Measurements from ENCODE around the gene PAPOLB.
A peak's percentile ranks its signal among the peaks of the same experiment; 100 is the strongest.

The PAPOLB gene

DNA sequence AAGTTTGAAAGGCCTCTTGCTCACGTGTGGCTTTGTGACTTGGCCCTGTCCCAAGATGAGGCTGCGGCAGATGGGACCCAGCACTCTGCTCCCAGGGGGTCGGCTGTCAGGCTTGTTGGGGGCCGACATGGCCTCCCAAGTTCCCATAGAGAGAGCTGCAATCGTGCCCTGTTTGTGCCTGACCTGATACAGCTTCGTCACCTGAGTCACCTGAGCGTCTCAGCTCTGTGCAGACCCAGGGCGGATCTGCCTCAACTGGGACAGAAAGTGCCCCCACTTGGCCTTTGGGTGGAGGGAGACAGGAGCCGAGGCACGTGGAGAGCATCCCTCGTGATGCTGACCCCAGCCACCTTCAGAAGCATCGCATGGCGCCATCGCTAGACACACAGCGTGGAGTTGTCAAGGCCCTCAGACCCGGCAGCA lies 21.7 kb downstream of the PAPOLB start:
- DNase-seq = no peak

DNA sequence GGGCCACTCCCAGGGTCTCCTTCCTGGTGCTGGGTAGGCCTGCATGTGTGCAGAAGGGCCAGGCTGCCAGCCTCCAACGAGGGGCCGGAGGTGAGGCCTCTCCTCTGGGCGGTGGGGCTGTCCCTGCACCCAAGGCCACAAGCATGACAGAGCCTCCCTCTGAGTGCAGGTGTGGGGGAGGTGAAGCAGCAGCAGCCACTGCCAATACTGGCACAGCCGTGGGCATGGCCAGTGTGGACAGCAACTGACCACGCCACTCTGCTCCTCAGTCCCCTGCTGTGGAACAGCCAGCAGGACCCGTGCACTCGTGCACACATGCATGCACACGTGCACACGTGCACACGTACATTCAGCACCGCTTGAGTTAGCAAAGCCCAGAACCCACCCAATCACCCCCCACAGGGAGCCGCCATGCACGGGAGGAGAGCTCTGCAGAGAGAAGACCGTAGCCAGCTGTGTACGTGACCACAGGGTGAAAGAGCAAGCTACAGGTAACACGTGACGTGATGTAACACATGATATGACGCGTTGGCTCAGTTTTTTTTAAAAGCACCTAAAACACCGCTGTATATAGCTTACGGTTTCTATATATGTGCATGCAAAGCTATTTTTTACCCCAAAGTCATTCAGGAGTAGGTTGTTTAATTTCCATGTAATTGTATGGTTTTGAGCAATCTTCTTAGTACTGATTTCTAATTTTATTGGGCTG lies 23.1 kb downstream of the PAPOLB start:
- DNase-seq = no peak

DNA sequence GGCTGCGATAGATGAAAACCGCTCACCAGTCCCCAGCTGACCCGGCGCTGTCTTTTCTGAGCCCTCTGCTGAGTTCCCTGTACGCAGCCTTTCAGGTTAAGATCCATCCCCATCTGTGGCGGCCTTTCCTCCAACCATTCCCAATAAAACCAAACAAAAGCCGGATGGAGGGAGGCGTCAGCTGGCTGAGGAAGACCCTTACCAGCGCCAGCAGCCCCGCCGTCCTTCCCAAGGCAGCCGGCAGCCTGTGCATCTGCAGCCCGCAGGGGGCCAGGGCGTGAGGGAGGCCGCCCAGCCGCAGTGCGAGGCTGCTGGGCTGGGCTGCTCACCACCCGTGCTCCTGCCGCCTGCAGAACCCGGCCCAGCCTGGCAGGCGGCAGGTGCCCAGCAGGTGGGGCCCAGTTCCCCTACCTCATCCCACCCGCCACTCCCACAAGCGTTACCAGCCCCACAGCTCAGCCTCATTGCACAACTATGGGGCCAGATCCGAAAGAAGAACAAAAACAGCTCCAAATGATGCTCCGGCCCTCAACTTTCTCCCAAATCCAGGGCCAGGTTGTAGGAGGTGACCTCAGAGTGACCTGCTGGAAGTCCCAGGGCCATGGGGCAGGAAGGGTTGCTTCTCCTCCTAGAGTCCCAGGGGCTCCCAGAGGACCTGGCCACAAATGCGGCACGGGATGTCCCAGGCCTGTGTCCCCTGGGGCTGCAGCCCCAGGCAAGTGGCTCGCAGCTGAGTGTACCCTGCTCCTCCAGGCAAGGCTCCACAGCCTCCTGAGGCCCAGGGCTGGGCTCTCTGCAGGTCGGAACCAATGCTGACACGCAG lies 23.8 kb downstream of the PAPOLB start:
- DNase-seq = no peak

DNA sequence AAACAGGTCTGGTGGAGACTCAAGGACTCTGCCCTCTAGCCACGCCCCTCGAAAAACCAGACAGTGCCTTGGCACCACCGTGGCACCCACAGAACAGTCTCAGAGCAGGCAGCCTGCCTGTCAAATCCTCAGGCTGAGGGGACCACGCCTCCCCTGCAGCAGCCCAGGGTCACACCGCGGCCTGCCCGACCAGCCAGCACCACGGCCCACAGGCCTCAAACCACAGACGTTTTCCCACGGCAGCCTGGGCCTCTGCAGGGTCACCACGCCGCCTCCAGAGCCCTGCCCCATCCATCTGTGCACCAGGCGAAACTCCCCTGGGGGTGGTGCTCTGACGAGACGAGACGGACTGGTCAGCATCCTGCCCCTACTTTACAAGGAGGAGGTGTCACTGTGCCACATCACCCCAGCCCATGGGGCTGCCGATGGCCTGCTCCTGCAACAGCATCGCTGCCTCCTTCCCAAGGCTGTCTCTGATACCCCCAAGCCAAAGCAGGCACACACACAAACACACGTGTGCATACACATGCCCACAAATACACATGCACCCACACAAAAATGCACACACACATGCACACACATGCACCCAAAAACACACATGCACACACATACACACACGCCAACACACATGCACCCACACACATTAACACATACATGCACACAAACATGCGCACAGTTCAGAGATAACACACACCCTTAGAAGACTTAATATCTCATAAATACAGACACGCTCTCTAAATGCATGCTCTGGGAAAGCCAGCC lies 24.6 kb downstream of the PAPOLB start:
- DNase-seq = no peak

DNA sequence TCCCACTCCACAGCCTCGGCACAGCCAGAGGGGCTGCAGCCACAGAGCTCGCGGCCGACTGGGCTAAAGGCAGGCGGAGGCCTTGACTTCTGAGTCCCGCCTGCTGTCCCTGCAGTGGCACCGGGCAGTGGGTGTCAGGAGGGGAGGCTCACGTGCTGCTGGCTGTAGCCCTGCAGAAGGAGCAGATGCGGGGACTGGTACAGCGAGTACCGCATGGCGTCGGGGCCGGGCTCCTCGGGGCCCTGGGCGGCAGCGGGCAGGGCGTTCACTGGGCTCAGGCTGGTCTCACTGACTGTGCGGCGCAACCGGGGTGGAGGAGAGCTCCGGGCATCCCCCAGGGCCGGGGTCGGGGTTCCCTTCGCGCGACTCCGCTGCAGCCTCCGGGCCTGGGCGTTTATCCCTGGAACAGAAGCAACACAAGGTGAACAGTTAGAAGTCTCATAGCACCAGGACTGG lies 25.6 kb downstream of the PAPOLB start:
- DNase-seq = no peak

DNA sequence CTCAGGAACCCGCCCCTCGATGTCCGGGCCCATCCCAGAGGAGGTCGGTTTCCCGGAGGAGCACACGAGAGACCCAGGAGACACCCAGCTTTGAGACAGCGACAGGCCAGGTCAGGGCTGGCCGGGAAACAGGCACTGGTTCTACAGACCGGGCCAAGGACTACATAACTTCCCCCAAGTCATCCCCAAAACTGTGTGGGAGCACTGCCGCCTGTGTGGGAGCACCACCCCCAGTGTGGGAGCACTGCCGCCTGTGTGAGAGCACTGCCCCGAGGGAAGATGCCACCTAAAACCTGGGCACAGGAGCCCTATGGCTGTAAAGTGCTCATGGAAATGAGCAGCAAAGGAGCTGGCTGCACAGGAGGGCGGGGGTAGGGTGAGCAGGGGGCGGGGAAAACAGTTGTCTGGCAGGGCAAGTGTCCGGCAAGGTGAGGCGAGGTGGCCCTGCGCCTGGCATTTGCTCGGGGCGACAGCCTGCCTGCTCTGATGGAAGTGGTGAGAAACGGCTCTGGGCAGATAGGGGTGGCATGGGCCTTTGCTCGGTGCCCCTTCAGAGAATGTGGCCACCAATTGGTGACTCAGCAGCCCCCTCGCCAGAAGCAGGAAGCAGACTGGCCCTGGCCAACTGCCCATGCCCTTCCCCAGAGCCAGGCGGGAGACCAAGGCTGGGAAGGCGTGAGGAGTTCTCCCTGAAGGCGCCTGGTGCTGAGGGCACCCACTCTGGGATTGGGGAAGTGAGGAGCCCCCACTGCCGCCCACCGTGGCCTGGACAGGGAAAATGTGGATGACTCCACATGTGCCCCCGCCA lies 26.2 kb downstream of the PAPOLB start:
- no peak for DNase-seq

DNA sequence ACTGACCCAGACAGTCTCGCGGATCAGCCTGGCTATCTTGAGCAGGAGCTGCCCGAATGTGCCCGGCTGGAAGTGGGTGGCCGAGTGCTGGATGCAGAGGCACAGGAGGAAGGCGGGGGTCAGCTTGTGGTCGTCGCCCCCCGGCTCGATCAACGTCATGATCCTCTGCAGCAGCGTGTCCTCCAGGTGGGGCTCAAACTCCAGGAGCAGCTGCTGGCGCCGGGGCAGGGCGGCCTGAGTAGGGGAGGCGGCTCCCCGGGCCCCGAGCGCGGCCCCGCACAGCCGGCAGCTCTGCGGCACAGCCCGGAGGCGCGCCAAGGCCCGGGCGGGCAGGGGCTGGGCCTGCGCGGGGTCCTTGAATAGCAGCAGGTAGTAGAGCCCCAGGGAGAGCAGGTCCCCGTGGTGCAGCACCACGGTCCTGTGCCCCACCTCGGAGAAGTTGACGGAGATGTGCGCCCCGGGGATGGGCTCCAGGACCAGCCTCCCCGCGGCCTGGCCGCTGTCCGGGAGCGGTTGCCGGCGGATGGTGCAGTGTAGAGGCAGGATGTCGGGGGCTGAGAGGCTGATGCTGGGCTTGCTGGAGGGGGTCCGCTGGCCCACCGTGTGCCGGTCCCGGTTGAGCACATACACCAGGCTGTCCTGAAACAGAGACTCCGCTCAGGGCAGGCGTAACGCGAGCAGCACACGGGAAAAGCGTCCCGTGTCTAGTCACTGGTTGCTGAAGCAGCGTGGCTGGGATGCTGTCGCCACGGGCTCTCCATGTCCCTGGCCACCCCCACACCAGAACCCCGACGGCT lies 27.0 kb downstream of the PAPOLB start:
- DNase-seq = no peak

DNA sequence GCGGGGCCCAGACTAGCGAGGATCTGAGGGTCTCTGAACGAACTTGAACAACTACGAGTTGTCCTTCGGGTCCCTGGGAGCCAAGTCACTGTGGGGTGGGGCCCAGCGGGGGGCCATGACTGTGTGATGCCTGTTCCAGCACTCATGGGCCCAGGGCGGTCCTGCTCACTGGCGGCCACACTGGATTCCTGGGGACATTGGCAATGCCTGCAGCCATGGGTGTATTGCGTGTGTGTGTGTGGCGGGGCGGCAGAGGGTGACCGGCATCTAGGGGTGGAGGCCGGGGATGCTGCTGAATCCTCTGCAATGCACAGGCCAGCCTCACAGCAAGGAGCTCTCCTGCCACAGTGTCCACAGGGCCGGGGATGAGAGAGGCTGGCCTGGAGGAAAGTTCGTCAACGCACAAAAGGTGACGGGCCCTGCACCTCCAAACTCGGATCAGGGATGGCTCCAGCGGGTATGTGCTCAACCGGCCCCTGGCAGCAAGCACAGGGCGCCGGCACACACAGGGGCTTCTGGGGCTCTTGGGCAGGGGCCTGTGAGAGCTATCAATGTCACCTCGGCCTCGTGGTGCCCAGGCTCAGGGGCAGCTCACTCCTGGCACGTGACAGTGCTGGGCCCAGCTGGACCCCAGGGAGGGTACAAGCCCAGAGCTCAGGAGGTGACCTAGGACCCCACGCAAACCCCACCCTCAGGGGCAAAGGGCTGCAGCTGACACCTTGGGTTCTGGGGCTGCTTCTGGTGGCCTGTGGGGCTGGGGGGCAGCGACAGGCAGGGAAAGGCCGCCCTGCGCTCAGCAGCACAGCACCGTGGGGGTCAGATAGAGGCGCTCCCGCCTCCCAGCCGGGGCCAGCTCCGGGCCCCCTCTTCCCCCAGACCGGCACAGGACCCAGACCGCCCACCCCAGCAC lies 27.9 kb downstream of the PAPOLB start:
- DNase-seq = no peak

DNA sequence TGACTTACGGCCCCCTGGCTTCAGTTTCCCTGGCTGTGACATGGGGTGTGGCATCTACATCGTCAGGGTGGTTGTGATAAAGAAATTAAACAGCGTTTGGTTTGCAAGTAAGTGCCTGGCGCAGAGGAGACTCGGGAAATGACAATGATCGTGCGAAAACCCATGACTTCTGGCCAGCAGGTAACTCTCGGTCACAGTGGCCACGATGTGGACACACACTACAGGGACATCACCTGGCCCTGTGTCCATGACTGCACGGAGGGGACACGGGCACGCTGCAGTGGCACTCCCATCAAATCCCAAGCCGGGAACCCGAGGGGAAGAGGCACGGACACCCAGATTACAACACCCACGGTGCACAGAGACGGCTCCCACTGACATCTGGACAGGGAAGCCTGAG lies 28.7 kb downstream of the PAPOLB start:
- DNase-seq = no peak

DNA sequence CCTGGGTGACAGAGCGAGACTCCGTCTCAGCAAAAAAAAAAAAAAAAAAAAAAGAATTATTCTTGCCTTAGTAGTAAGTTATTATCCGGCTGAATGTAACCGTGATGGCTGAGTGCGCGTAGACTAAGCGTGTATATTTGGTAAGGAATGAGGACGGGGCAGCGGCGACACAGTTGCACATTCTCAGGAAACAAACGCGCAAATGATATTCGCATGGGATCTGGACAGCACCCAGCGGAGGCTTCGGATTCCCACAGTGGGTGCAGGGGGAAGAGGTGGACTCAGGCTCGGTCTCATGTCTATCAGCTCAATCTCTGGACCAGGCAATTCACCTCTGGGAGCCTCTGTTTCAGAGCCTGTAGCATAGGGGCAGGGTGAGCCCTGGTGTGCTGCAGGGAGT lies 29.1 kb downstream of the PAPOLB start:
- DNase-seq = no peak

DNA sequence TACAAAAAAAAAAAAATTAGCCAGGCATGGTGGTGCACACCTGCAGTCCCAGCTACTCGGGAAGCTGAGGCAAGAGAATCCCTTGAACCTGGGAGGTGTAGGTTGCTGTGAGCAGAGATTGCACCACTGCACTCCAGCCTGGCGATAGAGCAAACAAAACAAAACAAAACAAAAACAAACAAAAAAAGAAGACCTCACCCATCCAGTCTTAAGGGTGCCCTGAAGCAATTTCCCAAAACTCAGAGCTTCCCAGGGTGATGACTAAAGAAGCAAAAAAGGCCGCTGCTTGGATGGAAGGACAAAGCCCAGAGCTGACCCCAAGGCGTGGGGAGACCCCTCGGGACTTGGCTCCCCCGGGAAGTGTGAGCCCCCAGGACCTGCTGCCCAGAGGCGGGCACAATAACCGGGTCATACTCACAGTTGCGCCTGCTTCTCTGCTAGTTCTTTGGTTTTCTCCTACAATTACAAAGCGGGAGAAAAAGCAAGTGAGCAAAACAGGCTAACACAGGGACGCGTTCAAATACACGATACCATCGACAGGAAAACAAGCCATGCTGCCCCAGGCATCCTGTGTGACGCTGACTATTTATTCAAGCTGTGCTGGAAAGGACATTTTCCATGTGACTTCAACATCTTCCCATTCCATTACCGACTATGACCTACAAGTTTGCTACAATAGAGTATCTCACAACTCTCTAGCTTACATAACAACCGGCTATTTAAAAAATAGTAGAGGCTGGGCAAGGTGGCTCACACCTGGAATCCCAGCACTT lies 29.9 kb downstream of the PAPOLB start:
- no peak for DNase-seq

DNA sequence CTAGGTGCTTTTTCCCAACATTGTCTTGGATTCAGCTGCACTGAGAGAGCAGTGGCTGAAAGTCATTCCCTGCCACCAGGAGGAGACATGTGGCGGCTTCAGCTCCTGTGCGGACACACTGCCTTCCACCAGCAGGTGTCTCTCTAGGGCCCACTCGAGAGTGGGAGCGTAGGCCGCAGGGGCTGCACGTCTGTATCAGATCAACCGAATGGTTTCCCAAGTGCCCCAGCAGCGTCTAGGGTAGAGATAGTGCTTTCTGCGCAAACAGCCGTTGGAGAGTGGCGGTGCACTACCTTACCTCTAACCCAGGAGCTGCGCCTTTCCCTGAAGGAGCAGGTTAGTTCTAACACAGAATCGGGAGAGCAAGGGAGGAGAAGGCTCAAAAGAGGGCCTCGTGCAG lies 31.7 kb downstream of the PAPOLB start:
- peak; percentile 57 to 73 for DNase-seq

DNA sequence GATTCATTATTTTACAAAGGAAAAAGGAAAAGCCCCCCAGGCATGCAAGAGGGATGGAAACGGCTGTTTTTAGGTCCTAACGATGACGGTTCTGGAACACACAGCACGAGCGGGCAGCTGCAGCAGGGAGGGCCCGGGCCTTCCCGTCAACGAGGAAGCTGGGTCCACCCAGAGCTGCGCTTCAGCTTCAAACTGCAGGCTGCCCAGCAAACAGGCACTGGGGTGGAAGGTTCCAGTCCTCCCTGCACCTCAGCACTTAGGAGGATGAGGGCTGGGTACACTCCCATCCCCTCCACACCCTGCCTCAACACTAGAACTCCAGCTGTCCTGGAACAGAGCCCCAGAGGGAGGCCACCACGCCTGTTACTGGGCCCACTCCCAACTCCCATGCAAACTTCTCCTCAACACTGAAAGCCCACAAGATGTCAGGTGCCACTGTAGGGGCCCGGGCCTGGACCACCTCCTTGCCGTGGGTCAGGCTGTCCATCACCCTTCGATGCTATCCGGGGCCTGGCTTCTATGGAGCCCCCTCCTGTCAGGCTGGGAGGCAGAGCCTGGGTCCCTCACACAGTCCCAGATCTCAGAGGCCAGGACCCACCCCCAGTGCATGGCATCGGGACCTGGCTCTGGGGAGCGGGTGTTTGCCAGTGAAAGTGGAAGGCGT lies 33.0 kb downstream of the PAPOLB start:
- DNase-seq = no peak

DNA sequence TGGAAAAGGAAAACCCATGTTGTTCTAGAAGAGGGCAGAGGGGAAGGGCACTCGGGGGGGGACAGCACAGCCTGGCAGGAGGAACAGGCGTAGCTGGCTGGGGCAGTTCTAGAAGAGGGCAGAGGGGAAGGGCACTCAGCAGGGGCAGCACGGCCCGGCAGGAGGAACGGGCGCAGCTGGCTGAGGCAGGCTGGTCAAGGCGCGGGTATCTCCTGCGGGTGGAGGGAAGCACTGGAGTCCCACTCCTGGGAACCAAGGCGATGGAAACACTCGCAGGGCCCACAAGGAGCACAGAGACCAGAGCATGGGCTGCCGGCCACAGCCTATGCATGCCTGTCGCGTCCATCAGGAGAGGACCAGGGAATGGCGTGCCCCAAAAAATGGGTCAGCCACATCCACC lies 36.7 kb downstream of the PAPOLB start:
- DNase-seq = no peak

DNA sequence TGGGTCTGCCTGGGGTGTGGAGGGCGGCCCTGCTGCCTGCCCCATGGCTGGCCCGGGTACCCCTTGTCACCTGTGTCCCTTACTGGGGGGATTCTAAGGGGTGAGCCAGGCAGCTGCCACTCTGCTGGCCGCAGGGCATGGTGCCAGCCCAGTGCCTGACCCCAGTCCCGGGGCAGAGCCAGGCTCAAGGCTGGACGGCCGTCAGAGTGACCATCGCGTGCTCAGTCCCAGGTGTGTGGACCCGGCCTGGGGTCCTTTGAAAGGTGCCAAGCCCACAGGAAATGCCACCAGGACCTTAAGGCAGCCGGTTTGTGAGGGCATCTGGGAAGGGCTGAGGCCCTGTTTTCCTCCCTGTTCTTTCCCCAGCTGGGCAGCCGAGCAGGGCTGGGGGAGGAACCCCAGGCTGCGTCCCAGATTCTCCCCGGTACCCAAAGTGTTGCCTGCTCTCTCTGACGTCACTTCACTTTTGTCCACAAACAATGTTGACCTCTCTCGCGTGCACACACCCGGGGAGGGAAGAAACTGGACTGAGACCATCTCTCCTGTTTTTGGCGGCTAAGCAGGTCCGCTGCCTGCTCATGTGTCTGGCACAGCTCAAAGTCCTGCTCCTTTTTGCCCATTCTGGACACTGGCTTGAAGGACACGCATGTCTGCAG lies 37.6 kb downstream of the PAPOLB start:
- DNase-seq = no peak

DNA sequence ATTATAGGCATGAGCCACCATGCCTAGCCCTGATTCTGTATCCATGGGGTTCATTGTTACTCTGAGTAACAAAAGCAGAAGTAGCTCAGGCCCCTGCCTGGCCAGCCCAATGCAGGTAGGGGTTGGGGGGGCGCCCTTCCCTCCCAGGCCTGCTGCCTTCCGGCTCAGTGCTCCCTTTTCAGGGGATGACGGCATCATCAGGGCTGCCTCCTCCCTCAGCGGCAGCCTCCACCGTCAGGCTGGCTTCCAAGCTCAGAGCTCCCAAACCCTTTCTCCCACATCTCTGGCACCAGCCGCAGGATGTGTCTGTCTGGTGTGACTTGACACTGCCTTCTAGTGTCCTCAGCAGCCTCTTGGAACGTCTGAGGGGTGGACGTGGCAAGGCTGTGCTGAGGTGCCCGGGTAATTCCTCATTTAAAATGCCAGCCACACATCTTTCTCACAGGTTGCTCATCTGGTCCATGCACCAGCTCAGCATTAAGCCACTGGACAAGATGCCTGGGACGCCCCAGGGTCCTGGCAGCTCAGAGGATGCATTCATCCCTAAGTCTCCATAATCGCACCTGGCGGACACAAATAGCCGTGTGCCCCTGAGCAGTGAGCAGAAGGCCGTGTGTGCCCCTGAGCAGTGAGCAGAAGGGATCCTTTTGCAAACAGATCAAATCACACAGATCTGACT lies 38.2 kb downstream of the PAPOLB start:
- no peak for DNase-seq

DNA sequence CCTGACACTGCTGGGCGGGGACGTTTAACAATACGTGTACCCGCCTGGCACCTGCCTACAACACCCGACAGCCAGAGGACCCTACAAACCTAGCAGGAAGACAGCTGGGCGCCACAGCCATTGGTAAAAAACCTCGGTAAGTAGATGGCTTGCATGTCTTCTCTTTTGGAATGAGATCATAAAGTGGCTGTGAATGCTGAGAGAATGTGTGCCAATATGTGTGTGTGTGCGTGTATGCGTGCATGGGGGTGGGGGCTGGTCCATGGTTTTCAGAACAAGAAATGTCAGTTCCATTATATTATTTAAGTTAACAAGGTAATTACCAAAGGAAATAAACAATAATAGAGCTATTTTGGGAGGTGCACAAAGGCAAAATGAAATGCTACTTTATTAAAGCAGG lies 39.2 kb downstream of the PAPOLB start:
- no peak for DNase-seq

DNA sequence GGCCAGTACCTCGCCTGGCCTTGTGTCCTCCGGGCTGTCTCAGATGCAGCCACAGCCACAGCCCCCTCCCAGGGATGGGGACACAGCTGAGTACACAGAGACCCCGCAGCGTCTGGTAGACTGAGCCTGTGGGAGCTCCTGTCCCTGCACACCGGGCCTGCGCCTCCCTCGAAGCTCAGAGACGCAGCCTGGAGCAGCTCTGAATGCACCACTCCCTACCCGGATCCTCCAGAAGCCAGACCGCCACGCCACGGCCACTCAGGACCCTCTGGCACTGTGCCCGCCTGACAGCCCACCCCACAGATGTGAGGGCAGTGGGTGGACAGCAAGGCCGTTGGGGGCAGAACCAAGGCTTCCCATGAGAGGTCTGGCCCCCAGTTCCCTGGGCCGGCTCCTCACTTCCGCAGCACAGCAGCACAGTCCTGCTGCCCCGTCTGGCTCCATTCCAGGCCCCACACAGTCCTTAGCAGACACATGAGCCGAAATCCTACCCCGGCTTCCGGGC lies 40.8 kb downstream of the PAPOLB start:
- DNase-seq = no peak

Measured in inflammatory macrophage (primary cell).